Heart left ventricle (tissue), 16 donors: ENCODE results near the gene HNRNPA2B1. TPM values are rescaled to one million over a fixed set of nuclear protein-coding genes. Genes with fewer than 3 reads are reported as not detected.

Source experiments
- ATAC-seq, 4 donors: fragments of 200-7000 bp; cut with Tn5 transposase; one replicate each; pipeline ENCODE4 v1.9.1; 2020 to 2022; ENCODE audit warnings: moderate library complexity in 4 of 4, mild to moderate bottlenecking in 3 of 4, moderate number of reproducible peaks in 1 of 4
- DNase-seq, 5 donors: peaks; one replicate each; pipeline ENCODE4 v3.0.0-alpha.2; 2020
- H3K27ac ChIP-seq, 12 donors: fragments of 200-600 bp; sonication (generic) in 4 of 12; one replicate each; pipeline versions ENCODE4 v1.5.0 to v1.8.0; 2016 to 2022; ENCODE audit warnings: mild to moderate bottlenecking in 2 of 12
- H3K27me3 ChIP-seq, 9 donors: fragments of 200-600 bp; sonication (generic) in 2 of 9; one replicate each; pipeline versions ENCODE4 v1.5.1 to v1.8.0; 2016 to 2022; ENCODE audit warnings: mild to moderate bottlenecking in 3 of 9
- H3K36me3 ChIP-seq, 9 donors: fragments of 200-600 bp; sonication (generic) in 2 of 9; one replicate each; pipeline versions ENCODE4 v1.5.0 to v1.8.0; 2018 to 2022; ENCODE audit warnings: mild to moderate bottlenecking in 2 of 9
- H3K4me1 ChIP-seq, 12 donors: fragments of 200-600 bp; sonication (generic) in 4 of 12; one replicate each; pipeline versions ENCODE4 v1.5.0 to v1.8.0; 2016 to 2022; ENCODE audit warnings: mild to moderate bottlenecking in 3 of 12
- H3K4me3 ChIP-seq, 12 donors: fragments of 200-600 bp; sonication (generic) in 4 of 12; one replicate each; pipeline versions ENCODE4 v1.5.0 to v1.8.0; 2017 to 2022; ENCODE audit warnings: mild to moderate bottlenecking in 9 of 12, moderate library complexity in 4 of 12
- H3K9me3 ChIP-seq, 12 donors: fragments of 200-600 bp; sonication (generic) in 4 of 12; one replicate each; pipeline versions ENCODE4 v1.5.0 to v1.8.0; 2016 to 2022; ENCODE audit warnings: mild to moderate bottlenecking in 1 of 12
- CTCF ChIP-seq, 12 donors: fragments of 200-600 bp; sonication (generic) in 4 of 12; IDR thresholded peaks; one replicate each; pipeline versions ENCODE4 v1.5.0 to v1.8.0; 2018 to 2022; ENCODE audit warnings: antibody characterized with exemption in 12 of 12, mild to moderate bottlenecking in 5 of 12
- POLR2A ChIP-seq, 2 donors: fragments of 450-650 bp; IDR thresholded peaks; one replicate each; pipeline ENCODE4 v1.6.1; 2017; ENCODE audit warnings: antibody characterized with exemption in 2 of 2, mild to moderate bottlenecking in 2 of 2, moderate library complexity in 2 of 2
- WGBS, 4 donors: extraction: QIAGEN DNeasy Blood & Tissue Kit in 2 of 4; methylation state at CpG; one replicate each; pipeline versions ENCODE4 v1.1.5 to v1.1.7; 2013 to 2018; 5-methylcytosine and 5-hydroxymethylcytosine counted together
- intact Hi-C, 10 donors: fragments of 100-400 bp; cut with DNase I; formaldehyde crosslinking; loops; one replicate each; pipeline versions ENCODE4 v1.11.1 to v1.14.2; 2022
- polyA plus RNA-seq, 2 donors: library from polyadenylated mRNA; stranded (reverse); fragments of 200-250 nt; gene quantifications; one replicate each; pipeline ENCODE4 v1.2.3, GENCODE V29; 2013
- total RNA-seq, 9 donors: library from RNA; depleted of rRNA in 2 of 9; stranded (reverse); fragments of >200 nt in 2 of 9; fragmentation: NEBNext Ultra II Directional in 3 of 9; extraction: Animal tissue kit (Norgen Biotek cat#: 25700) in 3 of 9; gene quantifications; one replicate each; pipeline versions ENCODE4 v1.1.0 to v1.2.4, GENCODE V29; 2016 to 2023
- donor health status: ischemic (EF 13 %, LVEDD 7.1; RV severe dilation, severe dysfunction).
- donor health status: healthy with polysubstance abuse.
- donor health status: DM: no; HTN: yes; CAD: no.
- donor health status: DM: no; HTN: no; CAD: no.
- donor health status: ischemic (EF 25% LVEDD 6.9; RV normal size, moderate dysfunction).
- donor health status: ischemic (EF 25% LVEDD 5.7; RV mildly dilated, moderate dysfunction).
- donor health status: healthy.
- donor health status: DM: yes; HTN: yes; CAD: no.
- donor health status: ischemic (EF 35%, LVEDD 5.7; RV mildly dilated, moderate dysfunction).
- donor health status: nonischemic (EF 11% LVEDD 7.7; RV severe dilation, severe dysfunction).
- donor health status: DM: yes; HTN: yes; CAD: no.
- donor health status: PGD.
- donor health status: ischemic (EF 29% LVEDD 5.4; RV normal size, mild dysfunction).
- donor health status: nonischemic (EF 23%, LVEDD 6.1; RV moderate dilation, normal function).

Gene HNRNPA2B1
- total and polyA plus RNA-seq, 11 donors: 142 to 732 (median 378) TPM

- WGBS, 4 donors: 80 to 87% (median 82%) methylated on average over 4 of the region's 4 CpGs
- H3K4me3 ChIP-seq: no peak overlapping the region
- H3K4me1 ChIP-seq: peaks cover 0 to 6% (median 0%) of the 10 kb centered on the region in 12 donors
- no peaks in the 10 kb centered on the region for H3K9me3 ChIP-seq
- ATAC-seq: no peak
- DNase-seq: no peak
- intact Hi-C loops: no loop called here
- no peaks in the 10 kb centered on the region for H3K36me3 ChIP-seq
- TF ChIP-seq CTCF (IDR thresholded peaks at IDR 0.05): no peak
- no peak for TF ChIP-seq POLR2A (IDR thresholded peaks at IDR 0.05)
- no peak overlapping the region for H3K27ac ChIP-seq
- H3K27me3 ChIP-seq: peaks cover 0 to 10% (median 0%) of the 10 kb centered on the region in 9 donors
Measured at GRCh38 chr7:26145238-26145637, 55.3 kb downstream of the HNRNPA2B1 start.

DNA sequence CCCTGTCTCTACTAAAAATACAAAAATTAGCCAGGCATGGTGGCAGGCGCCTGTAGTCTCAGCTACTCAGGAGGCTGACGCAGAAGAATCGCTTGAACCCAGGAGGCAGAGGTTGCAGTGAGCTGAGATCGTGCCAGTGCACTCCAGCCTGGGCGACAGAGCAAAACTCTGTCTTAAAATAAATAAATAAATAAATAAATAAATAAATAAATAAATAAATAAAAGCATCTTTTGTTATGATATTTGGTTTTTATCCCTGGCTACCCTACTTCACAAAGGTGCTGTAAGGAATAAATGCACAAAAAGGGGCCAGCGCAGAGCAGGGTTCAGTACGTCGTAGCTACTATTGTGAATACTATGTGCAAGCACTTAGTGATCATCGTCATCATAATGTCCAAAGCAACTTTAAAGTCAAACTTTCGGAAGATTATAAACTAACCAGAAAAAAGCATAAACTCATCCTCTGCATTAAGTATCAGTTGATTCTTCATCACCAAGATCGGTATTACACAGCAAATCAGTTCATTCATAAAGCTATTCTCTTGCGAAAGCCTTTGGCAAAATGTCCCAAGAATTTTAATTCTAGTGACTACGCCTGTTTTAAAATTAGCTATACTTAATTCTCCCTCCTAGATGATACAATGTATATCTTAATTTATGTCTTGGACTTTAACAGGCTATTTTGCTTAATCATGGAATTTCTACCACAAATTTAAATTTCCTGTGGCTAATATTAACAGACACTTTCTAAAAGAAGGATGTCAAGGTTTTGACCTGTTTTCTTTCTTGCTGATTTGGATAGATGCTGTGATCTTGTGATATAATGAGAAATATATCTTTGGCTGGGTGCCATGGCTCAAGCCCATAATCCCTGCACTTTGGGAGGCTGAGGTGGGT, 56.1 kb downstream of the HNRNPA2B1 start:
- no peak for TF ChIP-seq POLR2A (IDR thresholded peaks at IDR 0.05)
- DNase-seq (no peak), ATAC-seq (no peak)
- intact Hi-C loops: no loop called here
- H3K4me3 ChIP-seq: no peak overlapping the region
- WGBS, 4 donors: 90 to 95% (median 93%) methylated on average over 13 of the region's 13 CpGs
- peaks cover 0 to 6% (median 0%) of the 10 kb centered on the region in 12 donors for H3K4me1 ChIP-seq
- H3K36me3 ChIP-seq: no peaks in the 10 kb centered on the region
- H3K27me3 ChIP-seq: peaks cover 0 to 10% (median 0%) of the 10 kb centered on the region in 9 donors
- H3K27ac ChIP-seq: no peak overlapping the region
- no peaks in the 10 kb centered on the region for H3K9me3 ChIP-seq

GRCh38 chr7:26143298-26144048, 57.1 kb downstream of the HNRNPA2B1 start:
- H3K36me3 ChIP-seq: no peaks in the 10 kb centered on the region
- DNase-seq (no peak), ATAC-seq (no peak)
- H3K9me3 ChIP-seq: no peaks in the 10 kb centered on the region
- peaks cover 0 to 10% (median 0%) of the 10 kb centered on the region in 9 donors for H3K27me3 ChIP-seq
- TF ChIP-seq POLR2A (IDR thresholded peaks at IDR 0.05) (no peak), CTCF (IDR thresholded peaks at IDR 0.05) (no peak)
- WGBS, 4 donors: 57 to 63% (median 58%) methylated on average over 5 of the region's 5 CpGs
- H3K4me3 ChIP-seq: no peak overlapping the region
- H3K27ac ChIP-seq: no peak overlapping the region
- intact Hi-C loops: no loop called here
- peaks cover 0 to 6% (median 0%) of the 10 kb centered on the region in 12 donors for H3K4me1 ChIP-seq

- no peak overlapping the region for H3K27ac ChIP-seq
- H3K27me3 ChIP-seq: peaks cover 0 to 9% (median 0%) of the 10 kb centered on the region in 9 donors
- H3K4me3 ChIP-seq: no peak overlapping the region
- H3K4me1 ChIP-seq: peaks cover 0 to 6% (median 0%) of the 10 kb centered on the region in 12 donors
- no peak for ATAC-seq
- no peak for TF ChIP-seq POLR2A (IDR thresholded peaks at IDR 0.05)
- no peak for TF ChIP-seq CTCF (IDR thresholded peaks at IDR 0.05)
- 91 to 93% (median 91%) methylated on average over 2 of the region's 2 CpGs for WGBS, 4 donors
- no peak for DNase-seq
- no peaks in the 10 kb centered on the region for H3K36me3 ChIP-seq
- intact Hi-C loops: no loop called here
- H3K9me3 ChIP-seq: peaks cover 0 to 3% (median 0%) of the 10 kb centered on the region in 12 donors
Measured at GRCh38 chr7:26141077-26141476, 59.5 kb downstream of the HNRNPA2B1 start.
